ENCODE measurements around the gene LSM14A. TPM values are rescaled to one million over a fixed set of nuclear protein-coding genes. Genes with fewer than 3 reads are reported as not detected.

The LSM14A gene
- total RNA-seq, 2 experiments from 2014 or later, result 87.9 to 102 TPM

- CTCF ChIA-PET, result interaction anchor here (1.0 to 4.2 kb wide), 2 partner anchors 36 to 77 kb away, joined by 3 to 14 read pairs; no protein-coding TSS in a partner anchor
- intact Hi-C loops (cut with micrococcal nuclease), result no loop called here
Observed at GRCh38 chr19:34269489-34269888, 97.2 kb downstream of the LSM14A start.

GRCh38 chr19:34269968-34270621 lies 97.8 kb downstream of the LSM14A start:
- H3K27me3 Mint-ChIP-seq (ENCODE audit: low read depth), result no peaks in the 10 kb centered on the region
- intact Hi-C loops (cut with micrococcal nuclease), result loop anchor here (1.0 to 5.0 kb wide), 9 partner anchors 16 to 1442 kb away; partner anchors contain the start of gene GARRE1
- peak overlapping the region; percentile 92 for H3K27ac Mint-ChIP-seq
- peak; percentile 86 for DNase-seq
- peak overlapping the region; percentile 68 for H3K4me3 Mint-ChIP-seq
- H3K9me3 Mint-ChIP-seq, result no peaks in the 10 kb centered on the region
- H3K4me1 Mint-ChIP-seq (ENCODE audit: low read depth), result peaks cover 71% of the 10 kb centered on the region
- H3K36me3 Mint-ChIP-seq (ENCODE audit: low read depth), result no peaks in the 10 kb centered on the region
- CTCF ChIA-PET, result interaction anchor here (4.2 kb wide), 1 partner anchor 76 kb away, joined by 14 read pairs; no protein-coding TSS in a partner anchor

More at GRCh38 chr19:34269489-34269888, 97.2 kb downstream of the LSM14A start:
- no peaks in the 10 kb centered on the region for H3K27me3 Mint-ChIP-seq (ENCODE audit: low read depth)
- no peaks in the 10 kb centered on the region for H3K9me3 Mint-ChIP-seq
- H3K4me1 Mint-ChIP-seq (ENCODE audit: low read depth), result peaks cover 72% of the 10 kb centered on the region
- peak overlapping the region; percentile 68 for H3K4me3 Mint-ChIP-seq
- H3K36me3 Mint-ChIP-seq (ENCODE audit: low read depth), result no peaks in the 10 kb centered on the region
- peak overlapping the region; percentile 92 for H3K27ac Mint-ChIP-seq
- no peak for DNase-seq

GRCh38 chr19:34273121-34273520 lies 100.8 kb downstream of the LSM14A start:
- Mint-ChIP-seq H3K27me3 (ENCODE audit: low read depth) (no peaks in the 10 kb centered on the region), H3K36me3 (ENCODE audit: low read depth) (peaks cover 4% of the 10 kb centered on the region), H3K4me3 (no peak overlapping the region), H3K4me1 (ENCODE audit: low read depth) (peaks cover 75% of the 10 kb centered on the region), H3K9me3 (peaks cover 2% of the 10 kb centered on the region), H3K27ac (no peak overlapping the region)
- CTCF ChIA-PET, result interaction anchor here (0.9 to 4.2 kb wide), 3 partner anchors 11 to 73 kb away, joined by 3 to 14 read pairs (median 3); no protein-coding TSS in a partner anchor
- intact Hi-C loops (cut with micrococcal nuclease), result loop anchor here (5.0 kb wide), 1 partner anchor 1439 kb away; no protein-coding TSS in a partner anchor
- DNase-seq, result no peak

- CTCF ChIA-PET, result interaction anchor here (0.6 to 0.9 kb wide), 2 partner anchors 15 to 40 kb away, joined by 3 to 5 read pairs; no protein-coding TSS in a partner anchor
- peaks cover 4% of the 10 kb centered on the region for H3K36me3 Mint-ChIP-seq (ENCODE audit: low read depth)
- H3K4me1 Mint-ChIP-seq (ENCODE audit: low read depth), result peaks cover 72% of the 10 kb centered on the region
- H3K9me3 Mint-ChIP-seq, result peaks cover 2% of the 10 kb centered on the region
- peak overlapping the region; percentile 32 for H3K27ac Mint-ChIP-seq
- no peak for DNase-seq
- H3K27me3 Mint-ChIP-seq (ENCODE audit: low read depth), result no peaks in the 10 kb centered on the region
- H3K4me3 Mint-ChIP-seq, result no peak overlapping the region
- intact Hi-C loops (cut with micrococcal nuclease), result loop anchor here (5.0 kb wide), 1 partner anchor 1438 kb away; no protein-coding TSS in a partner anchor
Observed at GRCh38 chr19:34274284-34274826, 102.1 kb downstream of the LSM14A start.

GRCh38 chr19:34274827-34275625 lies 102.7 kb downstream of the LSM14A start:
- Mint-ChIP-seq H3K27me3 (ENCODE audit: low read depth) (no peaks in the 10 kb centered on the region), H3K9me3 (peaks cover 2% of the 10 kb centered on the region), H3K4me3 (no peak overlapping the region), H3K27ac (peak overlapping the region; percentile 32), H3K36me3 (ENCODE audit: low read depth) (peaks cover 4% of the 10 kb centered on the region), H3K4me1 (ENCODE audit: low read depth) (peaks cover 68% of the 10 kb centered on the region)
- CTCF ChIA-PET, result interaction anchor here (0.9 kb wide), 1 partner anchor 14 kb away, joined by 5 read pairs; no protein-coding TSS in a partner anchor
- DNase-seq, result no peak
- intact Hi-C loops (cut with micrococcal nuclease), result loop anchor here (5.0 kb wide), 1 partner anchor 1437 kb away; no protein-coding TSS in a partner anchor

- CTCF ChIA-PET, result no interaction called here
- DNase-seq, result no peak
- no peak overlapping the region for H3K4me3 Mint-ChIP-seq
- no peak overlapping the region for H3K27ac Mint-ChIP-seq
- peaks cover 4% of the 10 kb centered on the region for H3K36me3 Mint-ChIP-seq (ENCODE audit: low read depth)
- peaks cover 63% of the 10 kb centered on the region for H3K4me1 Mint-ChIP-seq (ENCODE audit: low read depth)
- intact Hi-C loops (cut with micrococcal nuclease), result no loop called here
- H3K9me3 Mint-ChIP-seq, result peaks cover 2% of the 10 kb centered on the region
- no peaks in the 10 kb centered on the region for H3K27me3 Mint-ChIP-seq (ENCODE audit: low read depth)
Observed at GRCh38 chr19:34275705-34276104, 103.4 kb downstream of the LSM14A start.

- CTCF ChIA-PET, result interaction anchor here (0.7 to 1.0 kb wide), 2 partner anchors 16 to 54 kb away, joined by 3 to 4 read pairs; no protein-coding TSS in a partner anchor
- Mint-ChIP-seq H3K4me1 (ENCODE audit: low read depth) (peaks cover 62% of the 10 kb centered on the region), H3K36me3 (ENCODE audit: low read depth) (peaks cover 4% of the 10 kb centered on the region), H3K27me3 (ENCODE audit: low read depth) (no peaks in the 10 kb centered on the region), H3K4me3 (peak overlapping the region; percentile 49), H3K27ac (peak overlapping the region; percentile 13), H3K9me3 (peaks cover 2% of the 10 kb centered on the region)
- DNase-seq, result no peak
- intact Hi-C loops (cut with micrococcal nuclease), result no loop called here
Observed at GRCh38 chr19:34276614-34277013, 104.3 kb downstream of the LSM14A start.

GRCh38 chr19:34277244-34277643 lies 104.9 kb downstream of the LSM14A start:
- Mint-ChIP-seq H3K4me1 (ENCODE audit: low read depth) (peaks cover 56% of the 10 kb centered on the region), H3K27me3 (ENCODE audit: low read depth) (no peaks in the 10 kb centered on the region), H3K4me3 (peak overlapping the region; percentile 49), H3K36me3 (ENCODE audit: low read depth) (peaks cover 4% of the 10 kb centered on the region), H3K27ac (peak overlapping the region; percentile 13), H3K9me3 (peaks cover 2% of the 10 kb centered on the region)
- DNase-seq, result no peak
- CTCF ChIA-PET, result interaction anchor here (0.7 to 1.0 kb wide), 2 partner anchors 17 to 54 kb away, joined by 3 to 4 read pairs; no protein-coding TSS in a partner anchor
- intact Hi-C loops (cut with micrococcal nuclease), result no loop called here

GRCh38 chr19:34278783-34279182 lies 106.5 kb downstream of the LSM14A start:
- H3K27ac Mint-ChIP-seq, result no peak overlapping the region
- CTCF ChIA-PET, result no interaction called here
- peaks cover 59% of the 10 kb centered on the region for H3K4me1 Mint-ChIP-seq (ENCODE audit: low read depth)
- H3K27me3 Mint-ChIP-seq (ENCODE audit: low read depth), result no peaks in the 10 kb centered on the region
- peaks cover 4% of the 10 kb centered on the region for H3K36me3 Mint-ChIP-seq (ENCODE audit: low read depth)
- peaks cover 2% of the 10 kb centered on the region for H3K9me3 Mint-ChIP-seq
- DNase-seq, result no peak
- H3K4me3 Mint-ChIP-seq, result peak overlapping the region; percentile 2
- intact Hi-C loops (cut with micrococcal nuclease), result no loop called here

Other genes with a start within 250 kb of the LSM14A start
- 10 to 100 TPM; 13.2 to 16.2 TPM for gene GARRE1, start 82.0 kb downstream of the LSM14A start, total RNA-seq
- 100 to 1,000 TPM; 542 to 553 TPM for gene GPI, start 192.7 kb downstream of the LSM14A start, total RNA-seq
- gene PDCD2L, start 231.9 kb downstream of the LSM14A start, total RNA-seq, result 10 to 100 TPM; 24.8 to 34.1 TPM

Data from activated naive CD4-positive, alpha-beta T cell treated with anti-CD3 and anti-CD28 coated beads for 36 hours (primary cell).